ENCODE results near the gene NUCB1.

NUCB1 gene

GRCh38 chr19:48933382-48933932 lies 33.3 kb downstream of the NUCB1 start, which contains the start of gene DHDH:
DHDH (plus strand) TSS chr19:48933699; CDS start chr19:48933722, 23 bp downstream.
- peak within 1 kb of the TSS; percentile 57 for H3K4me3 ChIP-seq (ENCODE audit: low read depth, low read length)
- no peak for TF ChIP-seq CTCF (IDR thresholded peaks at IDR 0.05; ENCODE audit: low read depth, low read length)

DNA sequence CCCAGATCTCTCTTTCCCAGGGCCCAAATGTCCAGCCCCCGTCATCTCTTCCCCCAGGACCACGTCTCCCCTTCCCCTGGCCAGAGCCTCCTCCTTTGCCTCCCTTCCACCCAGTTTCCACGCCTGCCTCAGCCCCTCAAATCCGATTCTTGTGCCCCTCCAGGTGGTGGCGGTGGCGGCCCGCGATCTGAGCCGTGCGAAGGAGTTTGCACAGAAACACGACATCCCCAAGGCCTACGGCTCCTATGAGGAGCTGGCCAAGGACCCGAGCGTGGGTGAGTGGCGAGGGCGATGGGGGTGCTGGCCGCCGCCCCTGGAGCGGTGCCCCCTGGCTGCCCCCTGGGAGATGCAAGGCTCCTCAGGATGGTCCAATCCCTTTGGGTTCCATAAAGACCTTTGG lies 34.7 kb downstream of the NUCB1 start:
- no peak overlapping the region for H3K4me3 ChIP-seq (ENCODE audit: low read depth, low read length)
- TF ChIP-seq CTCF (IDR thresholded peaks at IDR 0.05; ENCODE audit: low read depth, low read length) = no peak

GRCh38 chr19:48935864-48936263 lies 35.8 kb downstream of the NUCB1 start:
- H3K4me3 ChIP-seq (ENCODE audit: low read depth, low read length) = no peak overlapping the region
- TF ChIP-seq CTCF (IDR thresholded peaks at IDR 0.05; ENCODE audit: low read depth, low read length) = no peak

GRCh38 chr19:48938256-48938655 lies 38.1 kb downstream of the NUCB1 start:
- TF ChIP-seq CTCF (IDR thresholded peaks at IDR 0.05; ENCODE audit: low read depth, low read length) = no peak
- no peak overlapping the region for H3K4me3 ChIP-seq (ENCODE audit: low read depth, low read length)

DNA sequence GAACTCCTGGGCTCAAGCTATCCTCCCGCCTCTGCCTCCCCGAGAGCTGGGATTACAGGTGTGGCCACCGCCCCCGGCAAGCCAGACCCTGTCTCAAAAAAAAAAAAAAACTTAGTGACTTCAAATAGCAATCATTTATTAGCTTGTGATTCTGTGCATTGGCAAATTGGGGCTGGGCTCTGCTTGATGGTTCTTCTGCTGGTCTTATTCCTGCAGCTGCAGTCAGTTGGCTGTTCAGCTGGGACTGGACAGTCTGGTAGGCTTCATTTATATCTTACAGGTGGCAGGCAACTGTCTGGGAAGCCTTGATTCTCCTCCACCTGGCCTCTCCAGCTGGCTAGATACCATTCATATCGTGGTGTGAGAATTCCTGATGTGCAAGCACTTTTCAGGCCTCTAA lies 40.8 kb downstream of the NUCB1 start:
- no peak for TF ChIP-seq CTCF (IDR thresholded peaks at IDR 0.05; ENCODE audit: low read depth, low read length)
- no peak overlapping the region for H3K4me3 ChIP-seq (ENCODE audit: low read depth, low read length)

- H3K4me3 ChIP-seq (ENCODE audit: low read depth, low read length) = no peak overlapping the region
- no peak for TF ChIP-seq CTCF (IDR thresholded peaks at IDR 0.05; ENCODE audit: low read depth, low read length)
Measured at GRCh38 chr19:48943081-48943480, 43.0 kb downstream of the NUCB1 start.

GRCh38 chr19:48945415-48945814 lies 45.3 kb downstream of the NUCB1 start:
- TF ChIP-seq CTCF (IDR thresholded peaks at IDR 0.05; ENCODE audit: low read depth, low read length) = no peak
- H3K4me3 ChIP-seq (ENCODE audit: low read depth, low read length) = no peak overlapping the region
